ENCODE results near the gene CNN2.

DNA sequence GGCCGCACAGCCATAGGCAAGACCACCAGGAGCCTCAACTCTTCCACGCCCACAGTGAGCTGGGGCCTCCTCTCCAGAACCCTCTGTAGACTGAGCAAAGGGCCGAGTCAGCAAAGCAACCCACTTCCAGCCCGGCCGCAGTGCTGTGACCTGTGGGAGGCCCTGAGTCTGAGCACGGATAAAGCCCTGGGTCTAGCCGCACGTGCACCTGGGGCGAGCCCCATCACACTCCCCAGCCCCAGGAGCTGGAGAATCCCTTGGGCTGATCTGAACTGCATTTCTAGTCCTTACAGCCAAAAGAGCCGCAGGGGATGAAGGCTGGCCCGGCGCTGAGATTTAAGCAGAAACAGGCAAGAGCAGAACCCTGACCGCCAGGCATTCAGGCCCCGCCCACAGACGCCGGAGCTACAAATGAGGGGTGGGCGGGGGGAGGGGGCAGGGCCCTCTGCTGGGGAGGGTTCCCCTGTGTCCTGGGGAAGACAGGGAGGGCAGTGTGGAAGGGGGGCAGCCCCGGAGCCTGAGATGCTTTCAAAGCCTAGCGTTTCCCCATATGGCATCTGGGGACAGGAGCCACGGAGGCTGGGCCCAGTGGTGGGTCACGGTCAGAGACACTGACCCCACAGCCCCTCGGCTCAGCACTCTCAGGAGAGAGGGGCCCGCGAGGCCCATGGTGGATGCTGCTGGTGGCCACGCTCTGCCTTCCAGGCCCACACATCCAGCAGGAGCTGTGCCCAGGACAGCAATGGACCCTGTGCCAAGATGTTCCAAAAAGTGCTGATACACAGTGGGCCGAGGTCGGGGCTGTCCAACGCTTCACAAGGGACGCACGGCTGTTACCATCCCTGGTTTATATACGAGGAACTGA lies 10.4 kb upstream of the CNN2 start:
- TF ChIP-seq, protein P1, sequence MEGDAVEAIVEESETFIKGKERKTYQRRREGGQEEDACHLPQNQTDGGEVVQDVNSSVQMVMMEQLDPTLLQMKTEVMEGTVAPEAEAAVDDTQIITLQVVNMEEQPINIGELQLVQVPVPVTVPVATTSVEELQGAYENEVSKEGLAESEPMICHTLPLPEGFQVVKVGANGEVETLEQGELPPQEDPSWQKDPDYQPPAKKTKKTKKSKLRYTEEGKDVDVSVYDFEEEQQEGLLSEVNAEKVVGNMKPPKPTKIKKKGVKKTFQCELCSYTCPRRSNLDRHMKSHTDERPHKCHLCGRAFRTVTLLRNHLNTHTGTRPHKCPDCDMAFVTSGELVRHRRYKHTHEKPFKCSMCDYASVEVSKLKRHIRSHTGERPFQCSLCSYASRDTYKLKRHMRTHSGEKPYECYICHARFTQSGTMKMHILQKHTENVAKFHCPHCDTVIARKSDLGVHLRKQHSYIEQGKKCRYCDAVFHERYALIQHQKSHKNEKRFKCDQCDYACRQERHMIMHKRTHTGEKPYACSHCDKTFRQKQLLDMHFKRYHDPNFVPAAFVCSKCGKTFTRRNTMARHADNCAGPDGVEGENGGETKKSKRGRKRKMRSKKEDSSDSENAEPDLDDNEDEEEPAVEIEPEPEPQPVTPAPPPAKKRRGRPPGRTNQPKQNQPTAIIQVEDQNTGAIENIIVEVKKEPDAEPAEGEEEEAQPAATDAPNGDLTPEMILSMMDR (IDR thresholded peaks at IDR 0.05), result no peak
- TF ChIP-seq POLR2A (IDR thresholded peaks at IDR 0.05), result no peak
- TF ChIP-seq POLR2AphosphoS5 (IDR thresholded peaks at IDR 0.05), result no peak
- no peak for TF ChIP-seq EP300 (IDR thresholded peaks at IDR 0.05; ENCODE audit: low read depth)

All from transverse colon (tissue), 4 donors.